CD4-positive, alpha-beta T cell (primary cell): ENCODE data around the gene BCDIN3D. TPM values are rescaled to one million over a fixed set of nuclear protein-coding genes. Genes with fewer than 3 reads are reported as not detected.

Experiments used
- ATAC-seq: fragments of 200-7000 bp; cut with Tn5 transposase; one replicate; pipeline ENCODE4 v1.10.0; 2022; ENCODE audit warnings: mild to moderate bottlenecking; ENCODE audit not compliant: poor library complexity
- CTCF ChIA-PET: fragments of 350-600 bp; sonication (Branson Sonifier 250); formaldehyde crosslinking; loops from one replicate; lab custom pipeline; 2021; ENCODE audit warnings: antibody characterized with exemption, inconsistent platforms; lab: Charles Lee
- POLR2A ChIA-PET: fragments of 350-600 bp; sonication (Branson Sonifier 250); formaldehyde crosslinking; loops from one replicate; lab custom pipeline; 2021; ENCODE audit warnings: antibody characterized with exemption, inconsistent platforms; lab: Charles Lee
- DNase-seq, 14 experiments: peaks; one replicate each; pipeline ENCODE4 v3.0.0-alpha.2; 2013 to 2020; ENCODE audit warnings: mixed read lengths in 2 of 14
- H3K27ac ChIP-seq, 2 donors: one replicate each; pipeline versions ENCODE4 v1.5.1 to v1.7.0; 2013; ENCODE audit warnings: low read length in 2 of 2, low read depth in 1 of 2, mild to moderate bottlenecking in 1 of 2
- H3K27me3 ChIP-seq, 2 experiments: 1 replicate in 1 of 2; 2 replicates in 1 of 2; pipeline versions ENCODE4 v1.6.1 to v1.7.0; 2013; ENCODE audit warnings: low read length in 2 of 2, control low read depth in 1 of 2, mild to moderate bottlenecking in 1 of 2, moderate library complexity in 1 of 2; ENCODE audit not compliant: insufficient read depth in 2 of 2, control insufficient read depth in 1 of 2
- H3K36me3 ChIP-seq: one replicate; pipeline ENCODE4 v1.6.1; 2013; ENCODE audit warnings: low read length, control low read depth; ENCODE audit not compliant: insufficient read depth
- H3K4me1 ChIP-seq: one replicate; pipeline ENCODE4 v1.6.1; 2013; ENCODE audit warnings: low read length, control low read depth; ENCODE audit not compliant: insufficient read depth
- H3K4me3 ChIP-seq: one replicate; pipeline ENCODE4 v1.5.1; 2013; ENCODE audit warnings: mild to moderate bottlenecking, low read length, moderate library complexity
- H3K9me3 ChIP-seq, 2 experiments: 1 replicate in 1 of 2; 2 replicates in 1 of 2; pipeline versions ENCODE4 v1.6.1 to v1.7.0; 2013; ENCODE audit warnings: low read length in 2 of 2, mild to moderate bottlenecking in 2 of 2, control low read depth in 1 of 2, moderate library complexity in 1 of 2; ENCODE audit not compliant: control insufficient read depth in 1 of 2, insufficient read depth in 1 of 2
- H3K27ac Mint-ChIP-seq: one replicate; pipeline ENCODE4 v1.8.0; 2020; ENCODE audit warnings: mixed read lengths
- H3K27me3 Mint-ChIP-seq: one replicate; pipeline ENCODE4 v1.8.0; 2021; ENCODE audit warnings: mixed read lengths
- H3K36me3 Mint-ChIP-seq: one replicate; pipeline ENCODE4 v1.8.0; 2021; ENCODE audit warnings: low read depth, mixed read lengths
- H3K4me1 Mint-ChIP-seq: one replicate; pipeline ENCODE4 v1.8.0; 2021; ENCODE audit warnings: low read depth, mixed read lengths
- H3K4me3 Mint-ChIP-seq: one replicate; pipeline ENCODE4 v1.8.0; 2020; ENCODE audit warnings: mild to moderate bottlenecking, mixed read lengths
- H3K9me3 Mint-ChIP-seq: one replicate; pipeline ENCODE4 v1.8.0; 2020; ENCODE audit warnings: mixed read lengths
- CTCF ChIP-seq: fragments of 200-600 bp; IDR thresholded peaks from one replicate; pipeline ENCODE4 v1.8.0; 2022; ENCODE audit warnings: antibody characterized with exemption, mild to moderate bottlenecking
- intact Hi-C, 2 experiments: fragments of 100-400 bp; cut with DNase I in 1 of 2; cut with micrococcal nuclease in 1 of 2; formaldehyde crosslinking; loops; one replicate each; pipeline versions ENCODE4 v1.15.1 to v1.9.0; 2023 to 2025; cut with DNase I, micrococcal nuclease
- total RNA-seq, 174 experiments: library from RNA in 2 of 174; stranded (reverse) in 2 of 174; gene quantifications; one replicate each; pipeline ENCODE4 v1.2.3 and lab custom pipeline; 2021 to 2026

BCDIN3D gene
- total RNA-seq, 2 experiments from 2014 or later: 2.8 to 3.9 TPM

GRCh38 chr12:49889361-49890095 is 46.6 kb upstream of the BCDIN3D start:
- Histone ChIP-seq H3K4me3 (no peak overlapping the region), H3K27ac (no peak overlapping the region), H3K4me1 (peaks cover 13% of the 10 kb centered on the region), H3K9me3 (no peaks in the 10 kb centered on the region), H3K27me3 (peaks cover 7 to 22% of the 10 kb centered on the region in 2 experiments), H3K36me3 (no peaks in the 10 kb centered on the region)
- ATAC-seq (no peak), DNase-seq (no peak)
- intact Hi-C loops: no loop called here
- Mint-ChIP-seq H3K27ac (no peak overlapping the region), H3K36me3 (no peaks in the 10 kb centered on the region), H3K27me3 (peaks cover 8% of the 10 kb centered on the region), H3K4me1 (no peaks in the 10 kb centered on the region), H3K9me3 (no peaks in the 10 kb centered on the region), H3K4me3 (no peak overlapping the region)
- POLR2A ChIA-PET: no interaction called here
- TF ChIP-seq CTCF: no peak
- CTCF ChIA-PET: no interaction called here

- H3K4me3 ChIP-seq: no peak overlapping the region
- H3K4me1 Mint-ChIP-seq: no peaks in the 10 kb centered on the region
Measured at GRCh38 chr12:49888461-49889151, 45.7 kb upstream of the BCDIN3D start.

More at GRCh38 chr12:49888461-49889151, 45.7 kb upstream of the BCDIN3D start:
- intact Hi-C loops: no loop called here
- Histone ChIP-seq H3K9me3 (no peaks in the 10 kb centered on the region), H3K4me1 (peaks cover 13% of the 10 kb centered on the region), H3K36me3 (no peaks in the 10 kb centered on the region), H3K27me3 (peaks cover 4 to 22% of the 10 kb centered on the region in 2 experiments), H3K27ac (no peak overlapping the region)
- Mint-ChIP-seq H3K9me3 (no peaks in the 10 kb centered on the region), H3K27me3 (peaks cover 8% of the 10 kb centered on the region), H3K4me3 (no peak overlapping the region), H3K27ac (no peak overlapping the region), H3K36me3 (no peaks in the 10 kb centered on the region)
- no peak for TF ChIP-seq CTCF
- ChIA-PET CTCF (no interaction called here), POLR2A (no interaction called here)
- DNase-seq: peak in 1 of 14 experiments; percentile 19
- no peak for ATAC-seq
